ENCODE data around the gene SRRM3. TPM values are rescaled to one million over a fixed set of nuclear protein-coding genes. Genes with fewer than 3 reads are reported as not detected.

The SRRM3 gene
- total and polyA plus RNA-seq, 9 of the 15 experiments (the other 6 are each of a cell fraction or from before 2014, with no cell fraction given), result 0.04 to 0.91 (median 0.46) TPM; not detected in 2

DNA sequence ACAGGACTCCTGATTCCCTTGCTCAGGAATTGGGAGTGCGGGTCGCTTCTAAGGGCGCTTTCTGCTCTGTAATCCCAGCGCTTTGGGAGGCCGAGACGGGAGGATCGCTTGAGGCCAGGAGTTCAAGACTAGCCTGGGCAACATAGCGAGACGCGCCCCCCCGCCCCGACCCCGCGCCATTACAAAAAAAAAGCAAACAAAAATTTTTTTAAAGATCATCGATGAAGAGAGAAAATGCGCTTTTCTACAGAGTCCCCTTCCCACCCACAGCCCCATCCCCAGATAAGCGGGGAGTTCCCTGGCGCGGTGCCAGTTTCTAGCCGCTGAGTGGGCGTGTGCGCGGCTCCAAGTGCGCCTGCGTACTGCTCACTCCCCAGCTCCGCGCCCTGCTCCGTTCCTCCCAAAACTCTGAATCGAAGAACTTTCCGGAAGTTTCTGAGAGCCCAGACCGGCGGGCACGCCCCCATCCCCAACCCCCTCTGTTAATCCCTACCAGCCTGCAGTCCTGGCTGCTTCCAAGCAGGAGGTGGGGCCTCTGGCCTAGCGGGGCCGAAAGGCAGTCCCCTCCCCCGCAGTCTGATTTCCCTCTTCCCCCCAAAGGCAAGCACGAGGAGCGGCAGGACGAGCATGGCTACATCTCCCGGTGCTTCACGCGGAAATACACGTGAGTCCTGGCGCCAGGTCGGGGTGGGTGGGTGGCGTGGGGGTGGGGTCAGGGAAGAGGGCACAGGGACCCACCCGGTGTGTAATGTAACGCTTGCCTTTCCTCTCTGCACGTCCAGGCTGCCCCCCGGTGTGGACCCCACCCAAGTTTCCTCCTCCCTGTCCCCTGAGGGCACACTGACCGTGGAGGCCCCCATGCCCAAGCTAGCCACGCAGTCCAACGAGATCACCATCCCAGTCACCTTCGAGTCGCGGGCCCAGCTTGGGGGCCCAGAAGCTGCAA, 101.8 kb downstream of the SRRM3 start (continued):
- TF ChIP-seq SREBF2 (CRISPR knock-in tag; IDR thresholded peaks at IDR 0.05), result no peak
- 0 out of 2 replicates have a peak, but pooled peaks have one; percentile 10 for TF ChIP-seq FOXM1 (IDR thresholded peaks at IDR 0.05; ENCODE audit: low read depth)
- no peak for TF ChIP-seq FOXM1 (CRISPR knock-in tag; IDR thresholded peaks at IDR 0.05; ENCODE audit: low read depth)
- TF ChIP-seq, protein P1, sequence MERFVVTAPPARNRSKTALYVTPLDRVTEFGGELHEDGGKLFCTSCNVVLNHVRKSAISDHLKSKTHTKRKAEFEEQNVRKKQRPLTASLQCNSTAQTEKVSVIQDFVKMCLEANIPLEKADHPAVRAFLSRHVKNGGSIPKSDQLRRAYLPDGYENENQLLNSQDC (CRISPR knock-in tag; IDR thresholded peaks at IDR 0.05), result no peak
- TF ChIP-seq CBFA2T2 (conservative IDR thresholded peaks at IDR 0.05), result no peak
- no peak for TF ChIP-seq ZNF507 (tag; conservative IDR thresholded peaks at IDR 0.05)
- TF ChIP-seq ZKSCAN1 (IDR thresholded peaks at IDR 0.05; ENCODE audit: low read depth, low read length), result no peak; the same call in 1 of the 2 replicates
- TF ChIP-seq TCF3 (CRISPR knock-in tag; IDR thresholded peaks at IDR 0.05), result no peak
- TF ChIP-seq ZNF184 (CRISPR knock-in tag; IDR thresholded peaks at IDR 0.05), result no peak
- TF ChIP-seq E2F3 (CRISPR knock-in tag; IDR thresholded peaks at IDR 0.05), result no peak
- no peak for TF ChIP-seq ZC3H11A (IDR thresholded peaks at IDR 0.05; ENCODE audit: low read depth, low read length)
- peak; percentile 29; the same call in 1 of the 2 replicates for TF ChIP-seq PHF8 (IDR thresholded peaks at IDR 0.05; ENCODE audit: borderline replicate concordance, low read length)
- no peak for TF ChIP-seq ZNF696 (CRISPR knock-in tag; conservative IDR thresholded peaks at IDR 0.05)
- TF ChIP-seq, protein P2, sequence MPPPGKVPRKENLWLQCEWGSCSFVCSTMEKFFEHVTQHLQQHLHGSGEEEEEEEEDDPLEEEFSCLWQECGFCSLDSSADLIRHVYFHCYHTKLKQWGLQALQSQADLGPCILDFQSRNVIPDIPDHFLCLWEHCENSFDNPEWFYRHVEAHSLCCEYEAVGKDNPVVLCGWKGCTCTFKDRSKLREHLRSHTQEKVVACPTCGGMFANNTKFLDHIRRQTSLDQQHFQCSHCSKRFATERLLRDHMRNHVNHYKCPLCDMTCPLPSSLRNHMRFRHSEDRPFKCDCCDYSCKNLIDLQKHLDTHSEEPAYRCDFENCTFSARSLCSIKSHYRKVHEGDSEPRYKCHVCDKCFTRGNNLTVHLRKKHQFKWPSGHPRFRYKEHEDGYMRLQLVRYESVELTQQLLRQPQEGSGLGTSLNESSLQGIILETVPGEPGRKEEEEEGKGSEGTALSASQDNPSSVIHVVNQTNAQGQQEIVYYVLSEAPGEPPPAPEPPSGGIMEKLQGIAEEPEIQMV (tag; conservative IDR thresholded peaks at IDR 0.05; ENCODE audit: low read depth), result no peak
- no peak for TF ChIP-seq TAL1 (IDR thresholded peaks at IDR 0.05)
- TF ChIP-seq, protein P3, sequence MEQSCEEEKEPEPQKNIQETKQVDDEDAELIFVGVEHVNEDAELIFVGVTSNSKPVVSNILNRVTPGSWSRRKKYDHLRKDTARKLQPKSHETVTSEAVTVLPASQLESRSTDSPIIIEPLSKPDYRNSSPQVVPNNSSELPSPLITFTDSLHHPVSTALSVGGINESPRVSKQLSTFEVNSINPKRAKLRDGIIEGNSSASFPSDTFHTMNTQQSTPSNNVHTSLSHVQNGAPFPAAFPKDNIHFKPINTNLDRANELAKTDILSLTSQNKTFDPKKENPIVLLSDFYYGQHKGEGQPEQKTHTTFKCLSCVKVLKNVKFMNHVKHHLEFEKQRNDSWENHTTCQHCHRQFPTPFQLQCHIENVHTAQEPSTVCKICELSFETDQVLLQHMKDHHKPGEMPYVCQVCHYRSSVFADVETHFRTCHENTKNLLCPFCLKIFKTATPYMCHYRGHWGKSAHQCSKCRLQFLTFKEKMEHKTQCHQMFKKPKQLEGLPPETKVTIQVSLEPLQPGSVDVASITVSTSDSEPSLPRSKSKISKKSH (CRISPR knock-in tag; IDR thresholded peaks at IDR 0.05), result no peak
- TF ChIP-seq CBFA2T3 (IDR thresholded peaks at IDR 0.05), result peak; percentile 27
- no peak for TF ChIP-seq SRSF3 (IDR thresholded peaks at IDR 0.05; ENCODE audit: insufficient read depth, low read length)
- TF ChIP-seq, protein P4, sequence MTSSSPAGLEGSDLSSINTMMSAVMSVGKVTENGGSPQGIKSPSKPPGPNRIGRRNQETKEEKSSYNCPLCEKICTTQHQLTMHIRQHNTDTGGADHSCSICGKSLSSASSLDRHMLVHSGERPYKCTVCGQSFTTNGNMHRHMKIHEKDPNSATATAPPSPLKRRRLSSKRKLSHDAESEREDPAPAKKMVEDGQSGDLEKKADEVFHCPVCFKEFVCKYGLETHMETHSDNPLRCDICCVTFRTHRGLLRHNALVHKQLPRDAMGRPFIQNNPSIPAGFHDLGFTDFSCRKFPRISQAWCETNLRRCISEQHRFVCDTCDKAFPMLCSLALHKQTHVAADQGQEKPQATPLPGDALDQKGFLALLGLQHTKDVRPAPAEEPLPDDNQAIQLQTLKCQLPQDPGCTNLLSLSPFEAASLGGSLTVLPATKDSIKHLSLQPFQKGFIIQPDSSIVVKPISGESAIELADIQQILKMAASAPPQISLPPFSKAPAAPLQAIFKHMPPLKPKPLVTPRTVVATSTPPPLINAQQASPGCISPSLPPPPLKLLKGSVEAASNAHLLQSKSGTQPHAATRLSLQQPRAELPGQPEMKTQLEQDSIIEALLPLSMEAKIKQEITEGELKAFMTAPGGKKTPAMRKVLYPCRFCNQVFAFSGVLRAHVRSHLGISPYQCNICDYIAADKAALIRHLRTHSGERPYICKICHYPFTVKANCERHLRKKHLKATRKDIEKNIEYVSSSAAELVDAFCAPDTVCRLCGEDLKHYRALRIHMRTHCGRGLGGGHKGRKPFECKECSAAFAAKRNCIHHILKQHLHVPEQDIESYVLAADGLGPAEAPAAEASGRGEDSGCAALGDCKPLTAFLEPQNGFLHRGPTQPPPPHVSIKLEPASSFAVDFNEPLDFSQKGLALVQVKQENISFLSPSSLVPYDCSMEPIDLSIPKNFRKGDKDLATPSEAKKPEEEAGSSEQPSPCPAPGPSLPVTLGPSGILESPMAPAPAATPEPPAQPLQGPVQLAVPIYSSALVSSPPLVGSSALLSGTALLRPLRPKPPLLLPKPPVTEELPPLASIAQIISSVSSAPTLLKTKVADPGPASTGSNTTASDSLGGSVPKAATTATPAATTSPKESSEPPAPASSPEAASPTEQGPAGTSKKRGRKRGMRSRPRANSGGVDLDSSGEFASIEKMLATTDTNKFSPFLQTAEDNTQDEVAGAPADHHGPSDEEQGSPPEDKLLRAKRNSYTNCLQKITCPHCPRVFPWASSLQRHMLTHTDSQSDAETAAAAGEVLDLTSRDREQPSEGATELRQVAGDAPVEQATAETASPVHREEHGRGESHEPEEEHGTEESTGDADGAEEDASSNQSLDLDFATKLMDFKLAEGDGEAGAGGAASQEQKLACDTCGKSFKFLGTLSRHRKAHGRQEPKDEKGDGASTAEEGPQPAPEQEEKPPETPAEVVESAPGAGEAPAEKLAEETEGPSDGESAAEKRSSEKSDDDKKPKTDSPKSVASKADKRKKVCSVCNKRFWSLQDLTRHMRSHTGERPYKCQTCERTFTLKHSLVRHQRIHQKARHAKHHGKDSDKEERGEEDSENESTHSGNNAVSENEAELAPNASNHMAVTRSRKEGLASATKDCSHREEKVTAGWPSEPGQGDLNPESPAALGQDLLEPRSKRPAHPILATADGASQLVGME (CRISPR knock-in tag; IDR thresholded peaks at IDR 0.05), result no peak
- no peak for TF ChIP-seq ZNF140 (CRISPR knock-in tag; IDR thresholded peaks at IDR 0.05)

All from K562 (cell line).